DOHH2 (cell line): ENCODE data around the gene MYO1A.

Source experiments
- CTCF ChIP-seq: fragments of 200-600 bp; sonication (generic); IDR thresholded peaks from one replicate; pipeline ENCODE4 v1.5.1; 2014; ENCODE audit warnings: antibody characterized with exemption, mild to moderate bottlenecking, low read depth, low read length; ENCODE audit not compliant: poor library complexity, severe bottlenecking
- EZH2phosphoT487 ChIP-seq: fragments of 200-600 bp; sonication (generic); IDR thresholded peaks from 2 replicates; pipeline ENCODE4 v1.6.1; 2017; ENCODE audit warnings: borderline replicate concordance, mild to moderate bottlenecking, antibody characterized with exemption, low read length, moderate library complexity, mixed read lengths

- TF ChIP-seq CTCF (no peak), EZH2phosphoT487 (no peak)
These were observed 22.7 kb downstream of the MYO1A start for GRCh38 chr12:57027011-57027804.
